AG10803 (cell line): ENCODE results near the gene DSE.
"Not testable (repeated sequence)": the region's sequence is repeated elsewhere in the genome, so short reads cannot be mapped to it uniquely, and the experiment has no call there.

Experiments used
- DNase-seq: peaks from one replicate; pipeline ENCODE4 v3.0.0; 2010; ENCODE audit warnings: low read depth
- H3K4me3 ChIP-seq: 2 replicates; pipeline ENCODE4 v1.5.1; 2011; ENCODE audit warnings: mild to moderate bottlenecking, low read length, control low read depth
- CTCF ChIP-seq: conservative IDR thresholded peaks from 2 replicates; pipeline ENCODE4 v1.5.1; 2011; ENCODE audit warnings: mild to moderate bottlenecking, low read length, control low read depth, inconsistent platforms

Gene DSE

GRCh38 chr6:116370760-116371119 is at the start of gene DSE:
DSE (plus strand) TSS chr6:116370947; CDS start chr6:116399251, 28,304 bp downstream.
- no peak for TF ChIP-seq CTCF
- H3K4me3 ChIP-seq = peak within 1 kb of the TSS; percentile 89
- peak; percentile 90 for DNase-seq

- DNase-seq, H3K4me3 ChIP-seq: not testable (repeated sequence)
Observed at GRCh38 chr6:116321933-116322332, 48.8 kb upstream of the DSE start.

GRCh38 chr6:116323863-116324262 is 46.9 kb upstream of the DSE start:
- no peak for TF ChIP-seq CTCF
- DNase-seq = no peak

GRCh38 chr6:116325634-116326132 is 45.1 kb upstream of the DSE start:
- DNase-seq, H3K4me3 ChIP-seq: not testable (repeated sequence)

More at GRCh38 chr6:116323863-116324262, 46.9 kb upstream of the DSE start:
- H3K4me3 ChIP-seq = no peak overlapping the region

- DNase-seq = peak; percentile 15
- no peak for TF ChIP-seq CTCF
- no peak overlapping the region for H3K4me3 ChIP-seq
Observed at GRCh38 chr6:116326181-116326671, 44.5 kb upstream of the DSE start.

- no peak overlapping the region for H3K4me3 ChIP-seq
- no peak for DNase-seq
- no peak for TF ChIP-seq CTCF
Observed at GRCh38 chr6:116326996-116327395, 43.8 kb upstream of the DSE start.

- no peak overlapping the region for H3K4me3 ChIP-seq
- no peak for TF ChIP-seq CTCF
- no peak for DNase-seq
Observed at GRCh38 chr6:116327803-116328527, 42.8 kb upstream of the DSE start.

GRCh38 chr6:116328528-116328903 is 42.2 kb upstream of the DSE start:
- peak; percentile 60 for DNase-seq
- no peak for TF ChIP-seq CTCF
- no peak overlapping the region for H3K4me3 ChIP-seq
